ENCODE measurements around the gene GALNT17.
"Not testable (repeated sequence)": the region's sequence is repeated elsewhere in the genome, so short reads cannot be mapped to it uniquely, and the experiment has no call there.

The GALNT17 gene

GRCh38 chr7:71643031-71643430 is 511.1 kb downstream of the GALNT17 start:
- DNase-seq: not testable (repeated sequence)

DNA sequence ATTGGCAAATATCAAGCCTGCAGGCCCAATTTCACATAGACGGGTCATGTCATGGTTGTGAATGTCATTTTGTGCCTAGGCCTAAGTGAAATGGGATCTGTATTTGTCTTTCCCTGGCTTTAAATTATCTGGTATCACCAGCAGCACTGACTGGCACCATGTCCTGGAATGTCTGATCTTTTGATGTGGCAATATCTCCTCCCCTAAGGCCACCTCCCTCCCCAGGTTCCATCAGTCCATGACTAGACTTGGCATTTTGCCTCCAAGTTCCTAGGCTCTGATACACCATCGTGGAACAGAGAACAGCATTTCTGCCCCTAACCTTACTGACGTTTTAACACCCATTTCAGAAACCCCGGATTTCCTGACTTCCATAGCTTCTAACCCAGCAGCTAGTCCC is 513.9 kb downstream of the GALNT17 start:
- DNase-seq: no peak

DNA sequence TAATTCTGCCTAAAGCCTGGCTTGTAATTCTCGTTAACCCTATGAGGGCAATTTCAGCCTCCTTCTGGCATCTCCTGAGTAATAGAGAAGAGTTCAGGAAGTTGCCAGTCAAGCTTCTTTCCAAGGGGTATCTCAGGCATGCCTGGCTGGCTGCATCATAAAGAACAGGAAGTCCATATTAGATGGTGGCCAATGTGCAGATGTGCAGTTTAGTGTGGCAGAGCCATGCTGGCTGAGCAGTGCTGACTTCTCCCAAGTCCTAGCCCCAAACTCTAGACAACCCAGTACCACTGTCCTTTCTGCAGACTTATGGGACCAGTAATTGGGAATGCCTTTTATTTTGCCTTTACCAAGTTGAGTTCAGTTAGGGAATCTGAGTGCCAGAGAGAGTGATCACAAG is 517.9 kb downstream of the GALNT17 start:
- DNase-seq: no peak

DNA sequence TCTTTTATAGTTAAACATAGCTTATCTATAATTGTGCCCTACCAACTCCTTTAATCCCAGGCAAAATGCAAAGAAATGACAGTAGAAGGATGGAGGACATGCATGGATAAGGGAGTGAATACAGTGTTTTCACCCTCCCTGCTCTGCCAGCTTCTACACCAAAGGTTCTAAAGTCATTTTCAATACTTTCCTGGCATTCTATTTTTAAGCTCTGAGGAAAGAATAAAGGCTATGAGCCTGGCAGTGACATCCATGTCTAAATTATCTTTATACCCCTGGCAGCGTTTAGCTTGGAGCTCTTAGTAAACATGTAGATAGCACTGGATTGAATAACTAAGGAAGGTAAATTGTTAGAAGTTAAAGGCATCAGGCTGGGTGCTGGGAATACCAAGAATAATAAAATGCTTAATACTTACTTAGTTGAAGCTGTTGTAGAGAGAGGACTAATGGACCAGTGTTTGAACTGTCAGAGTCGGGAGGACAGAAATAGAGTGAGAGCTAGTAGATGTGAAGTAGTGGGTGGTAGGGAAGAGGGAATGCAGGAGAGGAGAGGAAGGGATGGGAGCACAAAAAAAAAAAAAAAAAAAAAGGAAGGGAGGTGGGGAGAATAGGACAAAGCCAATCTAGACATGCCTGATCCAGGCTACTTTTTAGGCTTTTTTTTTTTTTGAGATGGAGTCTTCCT is 518.9 kb downstream of the GALNT17 start:
- no peak for DNase-seq

GRCh38 chr7:71652510-71652909 is 520.6 kb downstream of the GALNT17 start:
- no peak for DNase-seq

DNA sequence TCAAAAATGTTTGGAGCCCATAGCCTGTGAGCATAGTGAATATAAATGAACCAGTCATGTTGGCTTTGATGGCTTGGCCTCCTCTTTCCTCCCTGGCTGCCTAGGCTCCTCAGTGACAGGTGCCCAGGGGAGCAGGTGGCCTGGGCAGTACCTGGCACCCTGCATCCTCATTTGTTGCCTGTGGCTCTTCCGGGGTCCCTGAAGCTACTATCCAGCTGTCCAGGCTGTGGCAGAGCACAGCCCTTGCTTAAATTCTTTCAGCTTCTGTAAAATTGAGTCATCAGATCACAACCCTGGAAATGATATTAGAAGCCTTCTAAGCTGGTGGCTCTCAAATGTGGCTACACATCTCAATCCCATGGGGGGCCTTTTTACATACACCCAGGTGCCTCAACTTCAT is 525.4 kb downstream of the GALNT17 start:
- DNase-seq: no peak

- no peak for DNase-seq
Observed at GRCh38 chr7:71659622-71660021, 527.7 kb downstream of the GALNT17 start.

GRCh38 chr7:71661671-71662224 is 529.8 kb downstream of the GALNT17 start:
- DNase-seq: no peak

GRCh38 chr7:71665716-71666115 is 533.8 kb downstream of the GALNT17 start:
- DNase-seq: no peak

DNA sequence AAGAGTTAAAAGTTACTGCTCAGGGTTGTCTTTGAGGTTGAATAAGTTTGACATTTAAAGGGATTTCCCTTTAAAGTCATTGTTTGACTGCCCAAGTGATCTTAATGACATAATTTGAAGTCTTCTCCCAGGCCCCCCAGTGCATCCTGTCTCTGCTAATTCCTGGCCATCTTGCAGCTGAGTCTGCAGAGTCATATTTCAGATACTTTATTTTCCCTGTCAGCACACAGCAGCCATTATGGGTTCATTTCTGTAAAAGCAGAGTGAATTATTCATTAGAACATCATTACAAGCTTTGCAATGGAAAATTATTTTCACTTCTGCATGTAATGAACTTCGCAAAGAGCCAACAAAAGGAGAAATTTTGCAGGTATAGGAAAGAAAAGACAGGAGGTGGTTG is 536.6 kb downstream of the GALNT17 start:
- DNase-seq: no peak

- no peak for DNase-seq
Observed at GRCh38 chr7:71679480-71679879, 547.5 kb downstream of the GALNT17 start.

DNA sequence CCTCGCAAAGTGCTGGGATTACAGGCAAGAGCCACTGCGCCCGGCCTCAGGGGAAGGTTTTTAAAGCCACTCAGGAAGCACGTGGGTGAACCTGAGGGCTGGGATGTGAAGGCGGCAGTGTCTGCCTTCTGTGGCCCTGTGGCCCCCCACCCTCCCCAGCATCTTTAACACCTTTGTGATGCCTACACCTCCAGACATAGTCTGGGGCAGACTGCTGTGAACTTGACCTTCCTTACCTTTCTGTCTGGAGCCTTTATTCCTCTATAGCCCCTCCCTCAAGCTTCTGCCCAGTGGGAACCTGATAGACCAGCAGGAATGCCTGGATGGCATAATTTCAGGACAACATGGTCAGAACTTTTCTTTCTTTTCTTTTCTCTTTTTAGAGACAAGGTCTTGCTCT is 550.2 kb downstream of the GALNT17 start:
- DNase-seq: no peak

DNA sequence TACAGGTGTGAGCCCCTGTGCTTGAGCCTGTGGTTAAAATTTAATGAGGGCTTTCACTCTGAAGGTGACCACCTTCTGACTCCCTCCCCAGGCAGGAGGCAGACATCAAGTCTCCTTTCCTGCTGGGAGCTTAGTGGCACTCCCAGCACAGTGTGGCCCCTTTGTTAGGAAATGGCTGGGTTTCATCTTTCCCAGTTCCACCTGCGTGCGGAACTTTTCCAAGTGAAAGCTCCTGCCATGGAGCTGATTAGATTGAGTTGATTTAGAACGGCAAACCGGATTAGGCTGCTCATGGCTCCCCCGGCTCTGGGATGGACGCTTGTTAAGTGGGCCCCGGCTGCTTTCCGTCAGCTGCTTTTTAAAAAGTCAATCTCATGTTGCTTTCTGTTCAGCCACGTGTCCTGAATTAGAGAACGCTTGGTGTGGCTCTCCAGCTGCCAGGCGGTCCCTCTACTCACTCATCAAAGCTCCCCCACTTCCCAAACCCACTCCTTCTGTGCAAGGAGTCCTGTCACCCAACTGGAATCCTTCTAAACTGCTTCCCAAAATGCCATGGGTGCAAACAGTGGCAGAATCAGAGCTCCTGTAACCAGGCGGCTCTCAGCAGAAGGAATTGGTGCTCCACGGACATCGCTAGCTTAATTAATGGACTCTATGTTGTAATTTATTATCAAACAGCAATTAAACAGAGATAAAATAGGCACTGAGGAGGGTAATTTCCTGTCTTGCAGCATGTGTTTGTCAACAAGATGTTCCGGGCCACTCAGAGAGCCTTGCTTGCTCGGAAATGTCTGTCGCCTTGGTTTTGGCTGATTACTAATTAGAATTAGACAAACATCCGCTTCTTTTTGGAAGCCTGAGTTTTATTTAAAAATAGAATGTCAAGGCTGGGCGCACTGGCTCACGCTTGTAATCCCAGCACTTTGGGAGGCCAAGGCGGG is 551.2 kb downstream of the GALNT17 start:
- DNase-seq: no peak

GRCh38 chr7:71687286-71687685 is 555.3 kb downstream of the GALNT17 start:
- no peak for DNase-seq

- no peak for DNase-seq
Observed at GRCh38 chr7:71687831-71688599, 556.1 kb downstream of the GALNT17 start.

DNA sequence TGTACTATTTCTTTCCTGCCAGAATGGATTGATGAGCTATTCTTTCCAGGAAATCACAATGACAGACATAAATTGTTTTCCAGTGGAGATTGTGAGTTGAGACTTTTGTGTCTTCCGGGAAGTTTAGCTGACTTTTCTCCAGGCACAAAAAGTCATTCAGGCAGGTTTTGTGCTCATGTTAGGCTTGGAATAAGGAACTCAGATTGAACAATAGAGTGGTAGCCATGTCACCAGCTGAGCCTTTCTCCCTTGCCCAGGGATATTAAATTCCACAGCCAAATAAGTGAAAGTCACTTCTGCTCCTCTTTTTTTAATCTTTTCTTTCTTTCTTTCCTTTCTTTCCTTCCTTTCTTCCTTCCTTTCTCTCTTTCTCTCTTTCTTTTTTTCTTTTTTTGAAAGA is 559.6 kb downstream of the GALNT17 start:
- DNase-seq: no peak

GRCh38 chr7:71694665-71695064 is 562.7 kb downstream of the GALNT17 start:
- no peak for DNase-seq

DNA sequence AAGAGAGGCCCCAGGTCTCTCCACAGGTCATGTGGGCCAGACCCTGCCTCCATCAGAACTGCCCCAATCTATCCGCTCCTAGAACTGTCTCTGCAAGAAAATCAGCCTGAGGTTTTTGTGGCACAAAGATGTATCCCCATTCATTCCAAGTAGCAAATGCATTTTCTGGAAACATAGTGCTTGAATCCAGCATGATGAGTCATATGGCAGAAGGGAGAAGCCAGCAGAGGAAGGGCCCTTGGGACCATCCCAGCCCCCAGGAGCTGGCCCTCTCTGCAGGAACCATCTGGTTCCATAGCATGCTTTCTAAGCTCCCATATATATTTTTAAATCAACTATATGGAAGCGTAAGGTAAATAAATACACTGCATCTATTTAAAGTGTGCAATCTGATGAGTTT is 563.2 kb downstream of the GALNT17 start:
- DNase-seq: no peak

GRCh38 chr7:71696511-71696910 is 564.6 kb downstream of the GALNT17 start:
- DNase-seq: no peak

GRCh38 chr7:71697400-71697799 is 565.5 kb downstream of the GALNT17 start:
- DNase-seq: no peak

GRCh38 chr7:71705217-71705616 is 573.3 kb downstream of the GALNT17 start:
- no peak for DNase-seq

DNA sequence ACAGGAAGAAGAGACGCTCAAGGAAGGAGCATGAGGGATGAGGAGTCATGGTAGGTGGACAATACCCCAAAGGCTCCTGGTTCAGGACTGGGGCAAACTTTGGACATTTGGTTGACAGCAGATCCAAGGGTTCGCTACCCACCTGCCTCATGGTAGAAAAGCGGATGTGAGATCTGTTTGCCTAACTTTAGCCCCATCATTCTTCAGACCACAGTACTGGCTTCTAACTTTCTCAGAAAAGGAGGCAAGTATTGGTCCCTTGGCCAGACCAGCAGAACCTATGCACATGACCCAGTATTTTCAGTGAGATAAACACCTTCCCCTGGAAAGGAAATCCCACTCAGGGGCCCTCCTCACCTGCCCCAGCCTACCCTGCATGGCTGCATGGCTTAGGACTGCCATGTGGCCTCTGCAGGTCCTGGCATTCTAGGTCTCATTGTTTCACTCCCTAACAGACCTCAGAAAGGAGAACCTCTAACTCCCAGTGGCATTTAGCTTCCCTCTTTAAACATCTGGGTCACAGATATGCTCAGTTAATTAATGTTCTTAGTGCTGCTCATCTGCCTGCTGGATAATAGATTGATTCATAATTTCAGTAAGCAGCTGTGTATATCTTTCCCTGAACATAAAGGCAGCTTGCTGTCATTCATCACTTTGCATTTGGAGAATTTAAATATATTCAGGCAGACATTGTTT is 574.1 kb downstream of the GALNT17 start:
- no peak for DNase-seq

DNA sequence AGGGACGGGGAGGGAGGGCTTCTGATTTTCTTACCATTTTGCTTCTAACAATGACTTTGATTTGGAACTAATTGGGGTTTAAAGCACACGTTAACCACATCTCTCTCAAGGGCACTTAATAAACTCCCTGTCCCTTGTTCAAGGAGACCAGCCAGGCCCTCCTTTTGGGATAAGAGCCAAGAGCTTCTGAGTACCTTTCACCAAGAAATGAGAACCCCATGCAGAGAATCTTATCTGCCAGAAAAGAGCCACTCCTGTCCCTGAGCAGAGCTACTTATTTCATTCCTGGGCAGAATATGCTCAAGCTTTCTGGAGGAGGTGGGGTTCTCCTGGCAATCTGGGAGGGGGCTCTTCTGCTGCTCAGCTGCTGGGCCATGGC is 574.6 kb downstream of the GALNT17 start:
- DNase-seq: no peak
